K562 (cell line): ENCODE measurements around the gene PGRMC2. TPM values are rescaled to one million over a fixed set of nuclear protein-coding genes. Genes with fewer than 3 reads are reported as not detected.

Experiments
- ATAC-seq: fragments of 200-7000 bp; cut with Tn5 transposase; 3 replicates; pipeline ENCODE4 v1.9.1; 2020; ENCODE audit warnings: moderate library complexity
- BruUV-seq: library from RNA; stranded (reverse); fragments of 400-500 nt; replicated peaks from 2 replicates; lab custom pipeline; 2021; lab: Mats Ljungman, UMichigan
- CTCF ChIA-PET: fragments of 300-600 bp; formaldehyde crosslinking; extraction: SDS; loops from one replicate; lab custom pipeline; 2021; ENCODE audit warnings: low intra/inter-chr PET ratio; lab: Yijun Ruan, JAX
- POLR2A ChIA-PET: fragments of 300-600, 350-650 bp; sonication (Branson Sonifier 250); formaldehyde crosslinking; extraction: SDS; loops from one replicate; lab custom pipeline; 2021; ENCODE audit warnings: antibody characterized with exemption, inconsistent platforms; lab: Yijun Ruan, JAX
- DNase-seq, 4 experiments: peaks; one replicate each; pipeline versions ENCODE4 v3.0.0 to v3.0.0-alpha.2; 2011 to 2018; ENCODE audit warnings: low spot score in 3 of 4, mixed read lengths in 3 of 4; ENCODE audit errors: extremely low read depth in 1 of 4
- FAIRE-seq: peaks from 2 replicates; lab custom pipeline; 2011; peaks lifted over from hg19 to GRCh38; lab: Jason Lieb, UNC
- H2AFZ ChIP-seq: 2 replicates; pipeline ENCODE4 v1.6.0; 2011; ENCODE audit warnings: low read depth, low read length, control low read depth, inconsistent platforms
- H3K27ac ChIP-seq: fragments of 200-600 bp; 3 replicates; pipeline ENCODE4 v1.8.0; 2011; ENCODE audit warnings: low read depth, mild to moderate bottlenecking, control low read depth, inconsistent platforms, low read length, moderate library complexity, mixed read lengths; ENCODE audit errors: extremely low read depth
- H3K27me3 ChIP-seq, 2 experiments: fragments of 300-600 bp in 1 of 2; 2 replicates in 1 of 2; 3 replicates in 1 of 2; pipeline versions ENCODE4 v1.6.0 to v1.8.0; 2011; ENCODE audit warnings: inconsistent platforms in 2 of 2, low read length in 2 of 2, mild to moderate bottlenecking in 1 of 2, mixed read lengths in 1 of 2, moderate library complexity in 1 of 2; ENCODE audit not compliant: control insufficient read depth in 2 of 2, insufficient read depth in 2 of 2
- H3K36me3 ChIP-seq: fragments of 300-600 bp; 3 replicates; pipeline ENCODE4 v1.8.0; 2011; ENCODE audit warnings: mild to moderate bottlenecking, low read length, inconsistent platforms; ENCODE audit not compliant: control insufficient read depth, insufficient read depth
- H3K4me1 ChIP-seq, 2 experiments: fragments of 200-600 bp in 1 of 2; replicated peaks in 1 of 2; 2 replicates in 1 of 2; 3 replicates in 1 of 2; pipeline versions ENCODE4 v1.5.1 to v1.8.0; 2011; ENCODE audit warnings: inconsistent platforms in 2 of 2, low read length in 2 of 2, mild to moderate bottlenecking in 1 of 2, mixed read lengths in 1 of 2, moderate library complexity in 1 of 2; ENCODE audit not compliant: control insufficient read depth in 2 of 2, insufficient read depth in 2 of 2
- H3K4me2 ChIP-seq: 2 replicates; pipeline ENCODE4 v1.6.1; 2011; ENCODE audit warnings: low read length, control low read depth, inconsistent platforms, mixed read lengths; ENCODE audit not compliant: insufficient read depth
- H3K4me3 ChIP-seq: fragments of 200-600 bp; sonication (generic), shearing (Covaris generic); 2 replicates; pipeline ENCODE4 v1.5.1; 2016; ENCODE audit warnings: control low read depth, inconsistent platforms
- H3K79me2 ChIP-seq: fragments of 200-600 bp; 3 replicates; pipeline ENCODE4 v1.8.0; 2011; ENCODE audit warnings: low read length, inconsistent platforms; ENCODE audit not compliant: control insufficient read depth, insufficient read depth
- H3K9ac ChIP-seq, 2 experiments: 2 replicates each; pipeline versions ENCODE4 v1.6.0 to v1.6.1; 2011; ENCODE audit warnings: low read depth in 2 of 2, low read length in 2 of 2, control low read depth in 1 of 2, inconsistent platforms in 1 of 2, mild to moderate bottlenecking in 1 of 2, mixed read lengths in 1 of 2; ENCODE audit not compliant: insufficient read depth in 1 of 2
- H3K9me1 ChIP-seq: one replicate; pipeline ENCODE4 v1.6.0; 2011; ENCODE audit warnings: inconsistent platforms, mild to moderate bottlenecking, low read length, moderate library complexity; ENCODE audit not compliant: control insufficient read depth, insufficient read depth
- H3K9me3 ChIP-seq: replicated peaks from 2 replicates; pipeline ENCODE4 v1.5.1; 2011; ENCODE audit warnings: low read depth, low read length, inconsistent platforms; ENCODE audit not compliant: control insufficient read depth, insufficient read depth
- H4K20me1 ChIP-seq: replicated peaks from 2 replicates; pipeline ENCODE4 v1.6.1; 2011; ENCODE audit warnings: low read length, inconsistent platforms, mixed read lengths; ENCODE audit not compliant: control insufficient read depth, insufficient read depth
- BCL6 ChIP-seq: fragments of 250-450 bp; sonication (Bioruptor Pico); IDR thresholded peaks from 2 replicates; pipeline ENCODE4 v1.4.0; 2020
- BCLAF1 ChIP-seq, 2 experiments: fragments of 450-650 bp in 1 of 2; IDR thresholded peaks; 2 replicates each; pipeline ENCODE4 v1.6.1; 2011 to 2017; ENCODE audit warnings: low read depth in 2 of 2, antibody characterized with exemption in 1 of 2, borderline replicate concordance in 1 of 2, low read length in 1 of 2, mild to moderate bottlenecking in 1 of 2, mixed read lengths in 1 of 2; ENCODE audit not compliant: control insufficient read depth in 1 of 2
- C11orf30 ChIP-seq: fragments of 450-650 bp; IDR thresholded peaks from 2 replicates; pipeline ENCODE4 v1.6.1; 2016; ENCODE audit warnings: low read depth, mild to moderate bottlenecking
- DLX4 ChIP-seq: fragments of 250-450 bp; sonication (Bioruptor Pico); IDR thresholded peaks from 2 replicates; pipeline ENCODE4 v1.6.1; 2021; ENCODE audit warnings: mild to moderate bottlenecking
- FOXJ2 ChIP-seq: fragments of 200-800 bp; sonication (Bioruptor generic); IDR thresholded peaks from 2 replicates; pipeline ENCODE4 v1.6.1; 2016; ENCODE audit warnings: missing genetic modification characterization, missing compliant biosample characterization
- GTF2F1 ChIP-seq: IDR thresholded peaks from 2 replicates; pipeline ENCODE4 v1.6.1; 2011; ENCODE audit warnings: low read depth, low read length, improper control_type of control experiment
- HCFC1 ChIP-seq: IDR thresholded peaks from 2 replicates; pipeline ENCODE4 v1.6.1; 2012; ENCODE audit warnings: low read depth, low read length, improper control_type of control experiment
- HNRNPLL ChIP-seq: fragments of 200-400 bp; formaldehyde crosslinking; IDR thresholded peaks from 2 replicates; pipeline ENCODE4 v1.6.1; 2017; ENCODE audit warnings: low read length, low read depth, mild to moderate bottlenecking; ENCODE audit not compliant: poor library complexity, severe bottlenecking
- KAT7 ChIP-seq: sonication (generic); formaldehyde crosslinking; IDR thresholded peaks from 2 replicates; pipeline ENCODE4 v1.8.0; 2022; ENCODE audit warnings: missing genetic modification reagents, mild to moderate bottlenecking, borderline replicate concordance
- MEF2D ChIP-seq: conservative IDR thresholded peaks from 2 replicates; pipeline ENCODE4 v1.6.1; 2016; ENCODE audit warnings: low read depth, missing genetic modification characterization, missing compliant biosample characterization
- NCOA4 ChIP-seq: fragments of 450-650 bp; IDR thresholded peaks from 2 replicates; pipeline ENCODE4 v1.6.1; 2018; ENCODE audit warnings: mild to moderate bottlenecking; ENCODE audit not compliant: partially characterized antibody
- NFATC3 ChIP-seq: fragments of 450-650 bp; IDR thresholded peaks from 2 replicates; pipeline ENCODE4 v1.6.1; 2017; ENCODE audit warnings: mild to moderate bottlenecking
- PRMT5 ChIP-seq: sonication (generic); formaldehyde crosslinking; IDR thresholded peaks from 2 replicates; pipeline ENCODE4 v1.5.0; 2020; ENCODE audit warnings: missing genetic modification reagents
- SAFB2 ChIP-seq: fragments of 200-400 bp; formaldehyde crosslinking; IDR thresholded peaks from 2 replicates; pipeline ENCODE4 v1.6.1; 2018; ENCODE audit warnings: borderline replicate concordance, low read length, low read depth, moderate library complexity; ENCODE audit not compliant: severe bottlenecking
- SLC30A9 ChIP-seq: fragments of 250-450 bp; sonication (Bioruptor Pico); IDR thresholded peaks from 2 replicates; pipeline ENCODE4 v1.8.0; 2022; ENCODE audit warnings: mild to moderate bottlenecking, moderate library complexity
- SREBF2 ChIP-seq: sonication (generic); formaldehyde crosslinking; IDR thresholded peaks from 2 replicates; pipeline ENCODE4 v1.4.0; 2020; ENCODE audit warnings: mild to moderate bottlenecking, missing genetic modification reagents
- TARDBP ChIP-seq: fragments of 450-650 bp; IDR thresholded peaks from 2 replicates; pipeline ENCODE4 v1.6.1; 2016
- TFAM ChIP-seq: fragments of 250-450 bp; sonication (Bioruptor Pico); conservative IDR thresholded peaks from 2 replicates; pipeline ENCODE4 v1.5.0; 2021; ENCODE audit warnings: mild to moderate bottlenecking, moderate library complexity
- TRIM28 ChIP-seq: fragments of 450-650 bp; IDR thresholded peaks from 2 replicates; pipeline ENCODE4 v1.6.1; 2017
- ZNF212 ChIP-seq: fragments of 450-650 bp; formaldehyde crosslinking; IDR thresholded peaks from 2 replicates; pipeline ENCODE4 v1.4.0; 2020; ENCODE audit warnings: mild to moderate bottlenecking
- ZNF232 ChIP-seq: sonication (generic); formaldehyde crosslinking; IDR thresholded peaks from 2 replicates; pipeline ENCODE4 v1.8.0; 2022; ENCODE audit warnings: mild to moderate bottlenecking, missing genetic modification reagents
- ZNF431 ChIP-seq: sonication (generic); formaldehyde crosslinking; IDR thresholded peaks from 2 replicates; pipeline ENCODE4 v1.8.0; 2022; ENCODE audit warnings: mild to moderate bottlenecking, missing genetic modification reagents
- ZNF764 ChIP-seq: fragments of 250-450 bp; sonication (Bioruptor Pico); IDR thresholded peaks from 2 replicates; pipeline ENCODE4 v1.4.0; 2020; ENCODE audit warnings: low read depth, mild to moderate bottlenecking, moderate library complexity
- WGBS: fragments of 100-300 bp; shearing (Covaris generic); methylation state at CpG from one replicate; pipeline ENCODE4 v1.1.6; 2016; ENCODE audit warnings: low coverage, mixed read lengths; ENCODE audit not compliant: insufficient coverage; ENCODE audit errors: missing lambda C conversion rate; 5-methylcytosine and 5-hydroxymethylcytosine counted together
- in situ Hi-C: fragments of 300-500 bp; cut with MboI; formaldehyde crosslinking; loops from 4 replicates; pipeline ENCODE4 v1.15.0; 2018; ENCODE audit warnings: inconsistent platforms, mixed read lengths
- intact Hi-C: fragments of 100-400 bp; cut with micrococcal nuclease; formaldehyde crosslinking; loops from 2 replicates; pipeline ENCODE4 v1.14.2; 2022
- polyA plus RNA-seq, 8 experiments: library from polyadenylated mRNA; depleted of rRNA in 4 of 8; stranded (reverse) in 5 of 8; unstranded in 3 of 8; fragments of >200 nt; fragmentation: Nextera tagmentation in 2 of 8; fragmentation: Illumina TruSeq in 1 of 8; extraction: Ambion mirVana in 2 of 8; extraction: Trizol in 1 of 8; gene quantifications; 2 replicates each; pipeline versions ENCODE4 v1.2.1 to v1.2.3, GENCODE V29; 2011 to 2014; ENCODE audit warnings: inconsistent platforms in 1 of 8, missing spikeins in 1 of 8
- total RNA-seq, 7 experiments: library from RNA; depleted of rRNA in 6 of 7; stranded (reverse); fragments of >200 nt in 6 of 7; fragmentation: Illumina TruSeq in 2 of 7; extraction: Trizol in 2 of 7; gene quantifications; 2 replicates each; pipeline versions ENCODE4 v1.2.1 to v1.2.3, GENCODE V29; 2011 to 2021; ENCODE audit warnings: low replicate concordance in 1 of 7

Gene PGRMC2
- total and polyA plus RNA-seq, 9 of the 15 experiments (the other 6 are each of a cell fraction or from before 2014, with no cell fraction given): 12.4 to 81.3 (median 22.7) TPM

GRCh38 chr4:128299848-128300247, 12.2 kb upstream of the PGRMC2 start (continued):
- TF ChIP-seq TFAM (CRISPR knock-in tag): no peak
- TF ChIP-seq HCFC1: no peak
- TF ChIP-seq SAFB2: no peak
- no peak for TF ChIP-seq TRIM28
- TF ChIP-seq DLX4 (CRISPR knock-in tag): no peak
- no peak for TF ChIP-seq HNRNPLL
- no peak for TF ChIP-seq ZNF212 (CRISPR knock-in tag)
- no peak for TF ChIP-seq BCL6 (CRISPR knock-in tag)

DNA sequence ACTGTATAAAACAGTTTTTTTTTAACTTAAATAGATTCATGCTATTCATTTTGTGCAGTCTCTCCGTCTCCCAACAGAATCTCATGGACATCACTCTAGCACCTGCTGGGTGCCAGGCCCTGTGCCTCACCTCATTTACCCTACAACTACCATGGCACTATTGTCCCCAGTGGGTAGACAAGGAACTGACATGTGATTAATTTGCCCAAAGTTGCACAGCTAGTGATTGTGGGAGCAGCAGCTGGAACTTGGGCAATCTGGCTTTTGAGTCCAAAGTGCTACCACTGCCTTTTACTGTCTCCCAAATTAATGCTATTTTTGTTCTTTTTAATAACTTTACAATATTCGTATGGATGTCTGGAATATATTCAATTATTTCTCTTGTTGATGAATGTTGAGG, 11.2 kb upstream of the PGRMC2 start:
- Histone ChIP-seq H3K79me2 (no peaks in the 10 kb centered on the region), H3K4me2 (no peak overlapping the region), H2AFZ (0 out of 2 replicates have a peak overlapping the region, but pooled peaks have one; percentile 46), H3K36me3 (no peaks in the 10 kb centered on the region; the same call in 2 of the 3 replicates), H3K9me3 (no peaks in the 10 kb centered on the region), H3K27me3 (no peaks in the 10 kb centered on the region), H4K20me1 (no peaks in the 10 kb centered on the region), H3K4me3 (no peak overlapping the region), H3K4me1 (peaks cover 3 to 15% of the 10 kb centered on the region in 2 experiments; a peak in 3 of 5 replicates), H3K9ac (no peak overlapping the region), H3K27ac (no peak overlapping the region), H3K9me1 (no peaks in the 10 kb centered on the region)
- DNase-seq (no peak), FAIRE-seq (no peak), ATAC-seq (peak; percentile 48)
- WGBS: 39% methylated on average over 2 of the region's 2 CpGs
- intact Hi-C loops: no loop called here
- no TSS peak for BruUV-seq
- in situ Hi-C loops: no loop called here
- ChIA-PET POLR2A (no interaction called here), CTCF (no interaction called here)
- TF ChIP-seq ZNF431 (CRISPR knock-in tag) (no peak), NFATC3 (no peak), SREBF2 (CRISPR knock-in tag) (no peak), ZNF232 (CRISPR knock-in tag) (no peak), ZNF764 (CRISPR knock-in tag) (no peak), FOXJ2 (tag) (no peak), SLC30A9 (CRISPR knock-in tag) (no peak), KAT7 (CRISPR knock-in tag) (no peak), NCOA4 (no peak), MEF2D (tag) (no peak), BCLAF1 (IDR thresholded peaks at IDR 0.05; ENCODE audit: borderline replicate concordance in 1 of 2, control insufficient read depth in 1 of 2, low read depth in 2 of 2, low read length in 1 of 2) (no peak), C11orf30 (no peak), GTF2F1 (no peak), TARDBP (no peak), PRMT5 (CRISPR knock-in tag) (no peak)
